HG03196 (cell line): ENCODE data around the gene IRAG1.

Experiments used
- ATAC-seq: cut with Tn5 transposase; IDR thresholded peaks from one replicate; pipeline ENCODE4 v1.9.1; 2021; ENCODE audit not compliant: unreplicated experiment

Gene IRAG1

DNA sequence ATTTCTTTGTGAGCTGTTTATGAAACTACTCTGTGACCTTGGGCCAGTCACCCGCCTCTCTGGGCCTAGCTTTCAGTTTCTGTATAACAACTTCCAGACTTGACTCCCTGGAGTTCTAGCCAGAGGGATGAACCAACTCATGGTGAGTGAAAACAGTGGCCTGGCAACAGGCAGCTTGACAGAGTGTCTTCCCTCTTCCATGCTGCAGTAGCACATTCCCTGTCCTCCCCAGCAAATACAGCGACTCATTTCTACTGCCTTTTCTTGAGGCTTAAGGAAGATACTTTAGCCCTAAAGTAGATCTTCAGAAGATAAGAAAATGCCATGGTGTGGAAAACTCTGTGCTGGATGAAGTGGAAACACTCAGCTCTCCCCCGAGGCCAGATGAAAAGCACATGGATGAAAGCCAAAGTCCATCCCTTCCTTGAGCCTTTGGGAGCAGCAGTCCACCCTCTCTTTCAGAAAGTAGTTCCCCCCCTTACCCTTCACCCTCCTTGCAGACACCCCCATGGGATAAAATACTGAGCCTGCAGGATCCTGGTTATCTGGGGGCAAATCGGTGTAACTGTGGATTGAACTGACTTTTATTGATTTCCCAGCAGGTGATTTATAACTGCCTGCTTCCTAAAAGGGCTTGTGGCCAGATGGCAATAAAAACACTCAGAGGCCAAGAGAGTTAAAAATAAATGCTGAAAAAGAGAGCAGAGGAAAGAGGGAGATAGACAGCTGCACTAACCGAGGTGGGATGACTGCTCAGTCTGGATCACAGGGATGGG is 24.1 kb downstream of the IRAG1 start:
- ATAC-seq: no peak

DNA sequence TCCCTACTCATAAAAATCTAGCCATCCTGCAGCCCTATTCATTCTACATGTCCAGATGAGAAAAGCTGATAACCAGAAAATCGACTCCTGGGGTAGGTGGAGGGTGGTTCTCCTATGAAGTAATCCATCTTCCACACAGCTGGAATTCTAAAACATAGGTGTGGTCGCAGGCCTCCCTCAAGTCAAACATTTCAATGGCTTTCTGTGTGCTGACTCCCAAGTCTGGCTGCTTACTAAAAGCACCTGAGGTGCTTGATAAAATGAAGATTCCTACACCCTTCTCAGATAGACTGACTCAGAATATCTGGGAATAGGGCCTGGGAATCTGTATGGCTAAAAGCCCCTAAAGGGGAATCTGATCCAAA is 26.1 kb downstream of the IRAG1 start:
- ATAC-seq: no peak

DNA sequence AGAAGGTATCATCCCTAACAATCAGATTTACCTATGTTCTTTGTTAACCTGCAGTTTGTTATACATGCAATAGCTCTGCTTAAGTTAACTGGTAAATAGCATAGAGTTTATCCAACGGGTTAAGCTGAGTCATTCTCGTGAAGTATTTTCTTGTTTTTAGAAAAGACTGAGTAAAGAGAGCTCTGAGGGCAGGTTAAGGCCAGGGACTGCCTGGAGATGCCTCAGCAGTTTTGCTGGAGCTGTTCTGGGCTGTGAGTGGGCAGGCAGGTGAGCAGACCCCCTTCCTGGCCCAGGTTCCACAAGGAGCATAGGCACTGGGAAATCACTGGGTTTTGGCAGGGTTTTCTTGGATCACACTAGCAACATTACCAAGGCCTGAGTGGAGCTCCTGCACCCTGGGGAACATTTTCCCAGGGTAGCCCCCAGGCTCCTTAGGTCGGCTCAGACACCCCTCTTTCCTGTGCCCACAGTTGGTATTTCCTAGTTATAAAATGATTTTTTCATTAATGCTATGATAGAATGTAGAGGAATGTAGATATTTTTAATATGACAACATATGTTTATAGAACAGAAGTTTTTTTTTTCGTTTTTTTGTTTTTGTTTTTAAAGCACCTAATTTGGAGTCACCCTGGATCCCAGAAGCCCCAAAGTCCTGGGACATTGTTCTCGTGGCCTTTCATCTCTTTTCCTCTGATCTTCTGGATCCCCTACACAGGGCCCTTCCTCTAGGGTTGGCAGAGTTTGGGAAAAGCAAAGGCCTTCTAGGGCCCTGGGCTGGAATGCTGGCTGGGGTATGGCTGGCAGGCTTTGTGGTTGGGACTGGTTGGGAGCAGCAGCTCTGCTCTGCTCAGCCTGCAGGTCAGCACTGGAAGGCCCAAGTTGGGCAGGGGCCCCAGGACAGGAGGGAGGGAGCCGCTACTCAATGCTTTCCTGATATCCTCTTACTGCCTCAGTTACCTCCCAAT is 26.7 kb downstream of the IRAG1 start:
- ATAC-seq: no peak

DNA sequence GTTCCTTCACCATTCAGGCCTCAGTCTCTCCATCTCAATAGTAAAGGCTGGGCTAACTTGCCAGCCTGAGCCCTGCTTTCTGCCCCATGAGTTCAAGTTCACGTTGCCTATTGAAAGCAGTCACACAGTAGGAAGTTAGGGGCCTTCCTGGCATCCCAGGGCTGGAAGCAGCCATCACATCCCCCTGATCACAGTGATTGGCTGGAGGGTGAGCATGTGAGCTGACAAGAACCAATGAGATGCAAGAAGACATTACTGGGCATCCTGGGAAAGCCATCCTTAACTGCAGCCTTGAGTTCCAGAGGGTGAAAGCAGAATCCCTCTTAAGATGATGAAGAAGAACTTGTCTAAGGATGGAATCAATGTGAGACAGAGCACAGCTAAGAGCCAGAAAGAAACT is 29.1 kb downstream of the IRAG1 start:
- ATAC-seq: no peak

DNA sequence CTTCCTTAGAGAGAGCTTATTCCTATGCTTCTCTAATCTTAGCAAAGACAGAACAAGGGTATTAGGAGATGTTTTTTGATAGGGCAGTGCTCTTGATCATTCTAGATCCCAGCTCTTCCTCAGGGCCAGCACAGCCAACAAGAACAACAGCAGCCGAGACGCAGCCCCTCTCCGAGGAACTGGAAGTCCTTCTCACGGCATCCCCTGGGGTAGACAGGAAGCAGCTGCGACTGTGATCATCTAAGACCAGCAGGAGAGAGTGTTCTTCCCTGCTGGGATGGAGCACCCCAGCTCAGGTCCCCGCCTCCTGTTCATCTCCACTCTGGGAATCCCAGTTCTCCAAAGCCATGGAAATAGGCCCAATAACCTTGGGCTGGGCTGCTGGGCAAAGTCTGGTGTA is 29.6 kb downstream of the IRAG1 start:
- no peak for ATAC-seq

DNA sequence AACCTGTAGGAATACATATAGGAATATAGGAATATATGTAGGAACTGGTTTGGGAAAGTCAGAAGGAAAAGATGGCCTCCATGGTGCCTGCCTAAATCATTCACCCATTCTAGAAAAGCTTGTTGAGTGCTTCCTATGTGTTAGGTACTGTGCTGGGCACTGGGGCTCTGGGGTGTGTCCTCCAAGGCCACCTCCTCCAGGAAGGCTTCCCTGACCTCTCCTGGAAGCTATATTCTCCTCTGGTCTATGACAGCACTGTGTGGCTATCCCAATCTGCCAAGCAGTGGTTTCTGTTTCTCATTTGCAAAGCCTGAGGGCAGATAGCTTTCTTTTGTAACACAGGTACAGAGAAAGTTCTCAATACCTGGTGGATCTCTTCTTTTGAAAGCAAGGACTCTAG is 30.2 kb downstream of the IRAG1 start:
- ATAC-seq: no peak

DNA sequence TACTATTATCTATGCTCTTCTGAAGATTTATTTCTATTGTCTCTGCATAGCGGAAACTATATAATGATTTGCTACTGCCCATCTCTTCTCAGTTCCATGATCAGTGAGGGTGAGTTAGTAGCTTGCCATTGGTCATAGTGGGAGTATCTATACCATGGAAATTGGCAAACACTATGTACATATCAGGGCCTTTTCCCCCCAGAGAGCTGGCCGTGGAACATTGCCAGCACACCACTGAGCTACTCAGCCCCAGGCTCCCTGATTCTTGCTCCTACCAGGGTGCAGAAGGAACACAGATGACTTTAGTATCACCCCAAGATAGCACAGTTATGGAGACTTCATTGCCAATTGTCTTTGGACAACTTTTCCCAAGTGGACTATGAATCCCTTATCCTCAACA is 33.2 kb downstream of the IRAG1 start:
- no peak for ATAC-seq

DNA sequence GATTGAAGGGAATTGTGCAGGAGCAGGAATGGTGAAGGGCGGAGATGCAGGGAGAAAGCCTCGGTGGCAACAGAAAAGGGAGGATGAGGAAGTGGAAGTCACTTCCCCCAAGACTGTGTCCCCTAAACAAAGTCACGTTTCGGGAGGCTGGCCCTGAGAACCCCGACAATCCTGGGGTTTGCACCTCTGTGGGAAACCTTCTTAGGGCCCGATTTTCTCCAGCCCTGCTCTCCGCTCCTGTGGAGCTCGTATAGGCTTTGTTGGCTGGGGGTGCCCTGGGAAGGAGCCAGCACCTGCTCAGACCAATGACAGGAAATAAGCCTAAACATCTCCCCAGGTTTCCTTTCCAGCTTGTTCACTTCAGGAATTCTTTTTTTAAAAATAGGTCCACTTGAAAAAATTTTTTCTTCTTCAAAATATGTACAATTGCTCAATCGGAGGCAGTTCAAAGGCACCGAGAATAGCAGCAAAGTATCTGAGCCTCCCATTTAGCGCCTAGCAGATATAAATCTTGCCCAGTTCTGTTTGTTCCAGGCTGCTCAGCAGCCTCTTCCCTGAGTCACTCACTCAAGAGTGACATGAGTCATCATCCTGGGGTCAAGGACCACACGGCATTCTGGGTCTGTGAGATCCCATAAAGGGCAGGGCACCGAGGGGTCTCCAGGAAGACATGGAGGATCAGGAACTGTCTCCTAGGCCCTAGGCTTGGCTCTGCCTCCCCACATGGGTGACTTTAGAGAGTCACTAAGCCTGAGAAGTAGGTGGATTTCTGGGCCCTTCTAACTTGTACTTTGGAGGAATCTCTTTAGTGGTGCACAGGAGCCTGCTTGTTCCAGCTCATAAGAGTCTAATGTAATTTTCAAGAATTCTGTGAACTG is 34.0 kb downstream of the IRAG1 start:
- ATAC-seq: no peak

DNA sequence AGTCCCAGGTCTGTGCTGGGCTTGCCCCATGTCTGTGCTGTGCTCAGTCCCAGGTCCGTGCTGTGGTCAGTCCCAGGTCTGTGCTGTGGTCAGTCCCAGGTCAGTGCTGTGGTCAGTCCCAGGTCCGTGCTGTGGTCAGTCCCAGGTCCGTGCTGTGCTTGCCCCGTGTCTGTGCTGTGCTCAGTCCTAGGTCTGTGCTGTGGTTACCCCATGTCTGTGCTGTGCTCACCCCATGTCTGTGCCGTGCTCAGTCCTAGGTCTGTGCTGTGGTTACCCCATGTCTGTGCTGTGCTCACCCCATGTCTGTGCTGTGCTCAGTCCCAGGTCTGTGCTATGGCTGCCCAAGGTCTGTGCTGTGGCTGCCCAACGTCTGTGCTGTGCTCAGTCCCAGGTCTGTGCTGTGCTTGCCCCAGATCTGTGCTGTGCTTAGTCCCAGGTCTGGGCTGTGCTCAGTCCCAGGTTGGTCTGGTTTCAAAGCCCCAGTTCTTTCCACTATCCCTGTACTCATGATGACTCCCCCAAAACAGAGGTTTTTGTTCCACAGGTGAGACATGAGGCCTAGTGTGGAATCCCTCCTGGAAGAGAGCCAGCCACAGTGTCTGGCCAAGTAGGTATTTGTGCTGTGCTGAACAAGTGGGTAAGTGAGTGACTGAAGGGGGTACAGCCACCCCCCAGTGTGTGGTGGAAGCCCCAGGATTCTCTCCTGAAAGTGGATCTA is 34.8 kb downstream of the IRAG1 start:
- no peak for ATAC-seq

DNA sequence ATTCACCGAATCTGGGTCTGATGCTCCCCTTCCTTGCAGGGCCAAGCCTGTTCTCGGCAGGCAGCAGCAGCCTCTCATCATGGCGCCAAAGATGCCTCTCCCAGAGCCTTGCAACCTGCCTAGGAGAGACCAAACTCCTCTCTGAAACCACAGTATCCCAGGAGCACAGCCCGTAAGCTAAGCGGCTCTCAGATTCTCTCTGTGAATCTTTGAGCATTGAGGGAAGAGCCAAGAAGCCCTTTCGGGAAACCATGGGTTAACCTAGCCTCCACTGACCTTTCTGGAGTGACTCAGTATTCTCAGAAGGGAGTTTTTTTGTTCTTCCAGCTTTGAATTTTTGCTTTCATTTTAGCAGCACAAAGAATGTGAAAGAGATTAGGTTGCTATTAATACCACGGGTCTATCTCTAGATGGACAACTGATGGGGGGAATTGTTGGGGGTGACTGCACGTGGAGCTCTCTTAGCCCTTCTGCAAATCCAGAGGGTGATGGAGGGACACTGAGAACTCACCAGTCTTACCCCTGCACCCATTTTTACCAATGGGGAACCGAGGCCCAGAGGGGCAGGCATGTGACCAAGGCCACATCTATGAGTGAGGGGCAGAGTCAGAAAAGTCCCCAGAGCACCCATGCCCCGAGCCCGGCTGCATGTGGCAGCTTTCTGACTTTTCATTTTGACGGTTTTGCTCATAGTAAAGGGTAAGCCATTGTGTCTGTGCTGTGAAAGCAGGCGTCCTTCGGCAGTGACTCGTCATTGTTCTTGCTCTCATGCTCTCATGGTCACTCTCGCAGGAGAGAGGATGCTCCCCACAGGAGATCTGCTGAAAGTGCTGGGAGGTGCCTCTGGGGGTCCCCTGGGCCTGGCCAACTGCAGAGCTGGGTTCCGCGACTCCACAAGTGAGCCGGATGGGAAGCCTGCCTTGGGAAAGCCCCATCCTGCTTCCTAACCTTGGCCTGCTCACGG is 36.0 kb downstream of the IRAG1 start:
- peak; percentile 58 for ATAC-seq

DNA sequence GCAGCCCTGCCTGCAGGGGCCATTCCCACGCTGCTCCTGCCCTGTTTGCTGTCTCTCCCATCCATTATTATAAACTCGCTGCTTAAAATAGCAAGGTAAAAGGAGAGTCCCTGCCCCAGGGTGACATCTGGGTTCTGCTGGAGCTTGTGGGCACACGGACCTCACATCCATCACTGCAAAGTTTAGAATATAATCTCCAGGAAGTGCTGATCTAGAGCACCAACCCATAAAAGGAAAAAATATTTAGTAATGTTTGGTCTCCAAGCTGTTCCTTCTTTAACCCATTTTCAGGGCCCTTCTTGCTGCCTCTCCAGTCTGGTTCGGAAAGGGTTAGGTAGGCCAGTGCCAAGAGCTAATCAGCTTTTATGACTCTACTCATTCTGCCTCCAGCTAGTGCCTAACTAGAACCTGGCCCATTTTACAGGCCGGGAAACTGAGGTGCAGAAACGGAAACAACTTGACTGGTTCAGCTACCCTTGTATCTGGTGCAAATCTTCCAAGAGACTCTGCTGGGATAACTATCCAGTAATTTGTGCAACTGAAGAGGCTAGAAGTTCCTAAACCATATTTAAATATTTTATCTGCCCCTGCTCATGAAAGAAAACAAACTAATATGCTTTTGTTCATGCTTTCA is 37.5 kb downstream of the IRAG1 start:
- ATAC-seq: no peak

DNA sequence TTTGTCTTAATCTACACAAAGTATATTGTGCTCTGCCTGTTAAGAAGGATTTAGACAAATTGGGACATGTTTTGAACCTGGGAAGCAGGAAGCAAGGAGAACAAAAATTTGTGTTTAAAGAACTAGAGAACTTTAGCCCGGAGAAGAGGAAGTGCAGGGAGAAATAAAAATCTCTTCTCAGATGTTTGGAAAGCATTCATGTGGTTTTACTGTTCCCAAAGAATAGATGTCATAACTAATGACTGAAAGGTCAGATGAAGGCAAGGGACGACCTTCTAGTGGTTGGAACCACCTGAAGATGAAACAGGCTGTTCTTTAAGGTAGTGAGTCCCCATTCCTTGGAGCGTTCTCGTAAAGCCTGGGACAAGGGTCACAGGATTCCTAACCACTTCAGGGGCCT is 38.3 kb downstream of the IRAG1 start:
- no peak for ATAC-seq

DNA sequence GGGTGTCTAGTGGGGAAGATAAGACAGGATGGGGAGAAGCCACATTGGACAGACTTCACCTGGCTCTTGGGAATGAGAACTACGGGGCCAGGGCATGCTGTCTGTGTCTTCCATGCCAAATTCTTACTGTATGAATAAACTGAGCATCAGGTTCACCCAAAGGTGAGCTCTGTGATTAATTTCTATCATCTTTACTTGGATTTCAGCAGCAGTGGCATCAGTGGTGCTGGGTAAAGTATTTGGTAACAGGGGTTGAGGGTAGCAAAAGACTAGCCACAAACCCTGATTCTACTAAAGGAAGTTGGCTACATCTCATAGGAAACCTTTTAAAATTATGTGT is 38.8 kb downstream of the IRAG1 start:
- ATAC-seq: no peak

DNA sequence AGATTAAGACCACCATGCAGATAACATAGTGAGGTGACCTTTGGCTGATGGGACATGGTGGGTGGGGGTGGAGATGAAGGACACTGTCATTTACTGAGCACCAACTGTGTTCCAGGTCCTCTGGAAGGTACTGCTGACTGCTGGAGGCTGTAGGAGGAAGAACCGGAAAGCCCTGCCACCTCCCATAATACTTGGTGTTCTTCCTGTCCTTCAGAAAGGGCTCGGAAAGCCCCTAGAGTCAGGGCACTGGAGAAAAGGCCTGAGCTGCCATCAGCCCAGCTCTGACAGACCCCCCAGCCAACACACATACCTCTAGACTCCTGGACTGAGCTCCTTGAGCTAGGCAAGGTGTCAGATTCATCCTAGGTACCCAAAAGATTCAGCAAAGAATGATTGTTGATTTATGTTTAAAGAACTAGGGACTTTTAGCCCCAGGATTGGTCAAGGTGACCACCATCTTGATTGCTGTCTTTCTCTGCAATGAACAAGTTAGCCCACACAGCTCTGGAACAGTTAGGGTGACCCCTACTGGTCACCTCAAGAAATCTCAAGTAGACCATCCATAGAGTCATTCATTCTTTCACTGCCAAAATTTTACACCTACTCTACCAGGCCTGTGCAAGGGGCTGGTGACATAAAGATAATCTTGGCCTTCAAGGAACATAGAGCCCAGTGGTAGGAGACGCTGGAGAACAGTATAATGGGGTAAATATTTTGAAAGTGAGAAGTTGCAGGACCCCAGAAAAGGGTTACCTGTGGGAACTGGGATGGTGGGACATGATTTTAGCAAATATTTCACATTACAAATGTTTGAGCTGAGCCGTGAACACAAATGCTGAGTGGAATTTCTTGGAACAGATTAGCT is 39.4 kb downstream of the IRAG1 start:
- no peak for ATAC-seq

DNA sequence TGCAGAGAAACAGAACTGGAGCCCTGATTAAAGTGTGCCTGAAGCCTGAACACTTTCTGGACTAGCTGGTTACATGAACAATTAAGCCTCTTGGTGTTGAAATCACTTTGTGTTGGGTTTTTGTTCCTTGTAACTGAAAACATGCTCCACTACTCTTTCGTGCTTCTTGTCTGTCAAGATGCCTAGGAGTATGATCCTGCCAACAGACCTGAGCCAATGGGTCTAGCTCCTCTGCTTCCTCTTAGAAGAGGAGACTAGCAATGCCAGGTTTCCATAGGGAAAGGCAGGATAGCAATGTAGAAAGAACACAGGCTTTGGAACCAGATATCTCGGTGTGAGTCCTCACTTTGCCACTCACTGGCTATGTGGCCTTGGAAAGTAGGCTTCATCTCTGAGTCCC is 40.3 kb downstream of the IRAG1 start:
- no peak for ATAC-seq

DNA sequence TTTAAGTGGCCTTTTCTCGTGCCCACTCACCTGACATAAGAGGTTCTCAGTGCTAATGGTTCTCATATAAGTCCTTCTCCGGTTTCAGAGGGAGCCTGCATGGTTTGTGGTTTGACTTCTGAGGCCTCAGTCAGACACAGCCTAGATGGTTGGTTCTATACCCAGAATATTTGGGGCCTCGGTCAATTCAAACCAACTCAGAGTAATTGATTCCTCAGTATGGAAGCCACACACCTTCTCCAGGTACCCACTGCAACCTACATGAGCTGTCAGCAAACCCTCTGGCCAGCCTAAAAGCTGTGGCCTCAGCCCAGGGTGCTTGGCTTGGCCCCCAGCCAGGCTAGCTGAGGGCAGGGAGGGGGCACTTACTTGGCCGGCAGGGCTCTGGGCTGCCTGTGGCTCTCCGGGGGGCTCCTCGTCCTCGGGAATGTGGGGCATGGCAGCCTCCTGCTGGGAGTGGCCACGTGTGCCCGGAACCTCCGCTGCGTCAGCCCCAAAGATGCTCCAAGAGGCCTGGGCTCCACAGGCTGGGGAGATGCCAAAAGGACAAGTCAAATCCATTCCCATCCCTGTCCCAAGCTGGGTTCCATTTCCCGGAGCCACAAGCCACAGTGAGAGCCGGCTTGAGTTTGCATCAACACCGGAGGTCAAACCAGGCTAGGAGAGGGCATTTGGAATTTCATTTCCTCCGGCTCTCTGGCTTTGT is 41.7 kb downstream of the IRAG1 start:
- ATAC-seq: no peak

DNA sequence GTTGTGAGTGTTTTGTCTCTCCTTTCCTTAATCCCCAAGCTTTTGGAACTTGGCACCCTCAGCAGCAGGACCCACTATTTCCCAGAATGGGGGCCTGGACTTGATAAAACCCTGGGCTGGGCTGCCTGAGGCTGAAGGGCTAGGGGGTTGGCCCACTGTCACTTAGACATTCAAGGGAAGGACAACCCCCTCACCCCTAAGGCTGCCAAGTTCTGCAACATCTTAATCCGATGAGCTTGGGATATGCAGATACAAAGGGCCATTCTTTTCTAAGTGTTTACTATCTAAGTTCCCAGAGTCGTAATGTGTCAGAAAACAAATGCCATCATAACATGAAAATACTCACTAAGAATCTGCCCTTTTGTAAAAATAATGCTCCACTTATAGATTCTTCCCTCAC is 42.9 kb downstream of the IRAG1 start:
- ATAC-seq: no peak

DNA sequence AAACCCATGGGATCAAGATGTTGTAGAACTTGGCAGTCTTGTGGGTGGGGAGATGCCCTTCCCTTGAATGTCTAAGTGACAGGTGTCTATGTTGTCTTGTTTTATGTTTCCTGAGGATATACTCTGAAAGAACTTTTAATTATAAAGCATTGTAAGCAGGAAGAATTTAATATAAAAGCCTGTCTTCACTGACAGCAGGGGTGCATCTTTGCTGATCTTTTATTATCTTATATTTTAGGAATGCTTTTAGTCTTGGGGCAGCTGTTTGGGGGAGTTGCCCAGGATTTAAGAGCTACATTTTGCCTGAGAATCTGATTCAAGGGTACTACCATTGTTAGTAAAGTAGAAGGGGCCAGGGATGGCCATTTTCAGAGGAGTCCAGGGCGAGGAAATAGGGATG is 43.4 kb downstream of the IRAG1 start:
- ATAC-seq: no peak
